ENCODE measurements around the gene GTF2A2. TPM values are rescaled to one million over a fixed set of nuclear protein-coding genes. Genes with fewer than 3 reads are reported as not detected.
A peak's percentile ranks its signal among the peaks of the same experiment; 100 is the strongest.

GTF2A2 gene
- total RNA-seq, 1 experiment from 2014 or later: 175 TPM

DNA sequence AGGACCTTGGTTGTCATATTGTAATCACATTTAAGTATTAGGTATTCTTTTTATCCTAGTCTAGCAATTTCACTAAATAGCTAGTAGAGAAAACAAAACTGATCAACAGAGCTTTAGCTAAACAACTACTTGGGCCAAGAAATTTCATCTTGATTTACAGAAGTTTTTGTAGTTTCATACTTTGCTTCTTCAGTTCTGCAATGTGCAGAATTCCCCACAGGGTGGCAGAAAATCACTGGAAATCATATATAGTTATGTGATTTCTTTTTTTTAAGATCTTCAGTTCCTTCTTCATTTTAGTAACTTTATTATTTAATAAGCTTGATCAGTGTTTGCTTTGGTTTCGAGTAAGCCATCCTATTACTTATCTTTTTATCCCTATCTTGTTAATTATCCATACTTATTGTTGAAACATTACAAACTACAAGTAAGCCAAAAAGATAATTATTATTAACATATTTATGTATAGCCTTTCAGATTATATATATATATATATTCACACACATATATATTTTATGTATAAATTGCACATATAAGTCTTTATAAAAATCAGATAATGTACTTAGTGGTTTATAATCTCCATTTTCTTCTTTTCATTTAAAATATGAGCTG lies 34.0 kb upstream of the GTF2A2 start:
- no peaks in the 10 kb centered on the region for H3K36me3 ChIP-seq (ENCODE audit: control insufficient read depth in 1 of 2, insufficient read depth in 2 of 2, low read length in 2 of 2)
- intact Hi-C loops (cut with micrococcal nuclease): loop anchor here (1.0 to 10.0 kb wide), 3 partner anchors 490 to 834 kb away; no protein-coding TSS in a partner anchor
- no peak overlapping the region for H3K4me3 ChIP-seq (replicated peaks in 1 of 2; ENCODE audit: low read depth in 1 of 2, low read length in 2 of 2)
- peaks cover 15% of the 10 kb centered on the region in 2 experiments for H3K4me1 ChIP-seq (ENCODE audit: control insufficient read depth in 1 of 2, insufficient read depth in 2 of 2, low read length in 2 of 2)
- no peaks in the 10 kb centered on the region for H3K9me2 ChIP-seq (ENCODE audit: insufficient read depth)
- ChIA-PET POLR2A (interaction anchor here (0.7 kb wide), 1 partner anchor 630 kb away, joined by 3 read pairs; no protein-coding TSS in a partner anchor), CTCF (interaction anchor here (0.5 to 4.5 kb wide), 19 partner anchors 9 to 829 kb away, joined by 3 to 50 read pairs (median 5); no protein-coding TSS in a partner anchor), RAD21 (ENCODE audit: low non-redundant PET in 1 of 2, low total read pairs in 2 of 2, uncharacterized antibody in 2 of 2, unreplicated experiment in 2 of 2) (interaction anchor here (1.1 to 1.4 kb wide), 3 partner anchors 628 to 829 kb away, joined by 3 to 6 read pairs (median 3); no protein-coding TSS in a partner anchor)
- H3K4me2 ChIP-seq (ENCODE audit: low read length): no peak overlapping the region
- no peaks in the 10 kb centered on the region for H3K27me3 ChIP-seq (ENCODE audit: insufficient read depth, low read length)
- H2AFZ ChIP-seq (ENCODE audit: low read depth, low read length, poor library complexity, severe bottlenecking): peak overlapping the region; percentile 1
- H3K9me3 ChIP-seq (ENCODE audit: control insufficient read depth in 1 of 2, insufficient read depth in 1 of 2, low read depth in 1 of 2, low read length in 2 of 2): no peaks in the 10 kb centered on the region
- H4K20me1 ChIP-seq (ENCODE audit: insufficient read depth): no peaks in the 10 kb centered on the region
- TF ChIP-seq SP1 (IDR thresholded peaks at IDR 0.05; ENCODE audit: low read depth): no peak
- TF ChIP-seq, protein P1, sequence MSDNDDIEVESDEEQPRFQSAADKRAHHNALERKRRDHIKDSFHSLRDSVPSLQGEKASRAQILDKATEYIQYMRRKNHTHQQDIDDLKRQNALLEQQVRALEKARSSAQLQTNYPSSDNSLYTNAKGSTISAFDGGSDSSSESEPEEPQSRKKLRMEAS (IDR thresholded peaks at IDR 0.05): no peak
- TF ChIP-seq YY1 (IDR thresholded peaks at IDR 0.05; ENCODE audit: extremely low read depth, insufficient replicate concordance, low read depth, low read length): no peak
- no peak for TF ChIP-seq JUND (IDR thresholded peaks at IDR 0.05)
- TF ChIP-seq, protein P2, sequence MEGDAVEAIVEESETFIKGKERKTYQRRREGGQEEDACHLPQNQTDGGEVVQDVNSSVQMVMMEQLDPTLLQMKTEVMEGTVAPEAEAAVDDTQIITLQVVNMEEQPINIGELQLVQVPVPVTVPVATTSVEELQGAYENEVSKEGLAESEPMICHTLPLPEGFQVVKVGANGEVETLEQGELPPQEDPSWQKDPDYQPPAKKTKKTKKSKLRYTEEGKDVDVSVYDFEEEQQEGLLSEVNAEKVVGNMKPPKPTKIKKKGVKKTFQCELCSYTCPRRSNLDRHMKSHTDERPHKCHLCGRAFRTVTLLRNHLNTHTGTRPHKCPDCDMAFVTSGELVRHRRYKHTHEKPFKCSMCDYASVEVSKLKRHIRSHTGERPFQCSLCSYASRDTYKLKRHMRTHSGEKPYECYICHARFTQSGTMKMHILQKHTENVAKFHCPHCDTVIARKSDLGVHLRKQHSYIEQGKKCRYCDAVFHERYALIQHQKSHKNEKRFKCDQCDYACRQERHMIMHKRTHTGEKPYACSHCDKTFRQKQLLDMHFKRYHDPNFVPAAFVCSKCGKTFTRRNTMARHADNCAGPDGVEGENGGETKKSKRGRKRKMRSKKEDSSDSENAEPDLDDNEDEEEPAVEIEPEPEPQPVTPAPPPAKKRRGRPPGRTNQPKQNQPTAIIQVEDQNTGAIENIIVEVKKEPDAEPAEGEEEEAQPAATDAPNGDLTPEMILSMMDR (IDR thresholded peaks at IDR 0.05 in 2 of 3, conservative IDR thresholded peaks at IDR 0.05 in 1 of 3; ENCODE audit: borderline replicate concordance in 1 of 3, insufficient read depth in 1 of 3, low read depth in 2 of 3, low read length in 2 of 3): peak; percentile 53 to 73 (median 68); a peak in 5 of 6 replicates
- no peak for TF ChIP-seq CEBPB (IDR thresholded peaks at IDR 0.05; ENCODE audit: low read depth)
- no peak for TF ChIP-seq EZH2phosphoT487 (IDR thresholded peaks at IDR 0.05; ENCODE audit: borderline replicate concordance)
- TF ChIP-seq SIN3A (IDR thresholded peaks at IDR 0.05; ENCODE audit: low read depth): no peak
- TF ChIP-seq POLR2AphosphoS5 (IDR thresholded peaks at IDR 0.05; ENCODE audit: low read depth, low read length): no peak
- TF ChIP-seq SRF (IDR thresholded peaks at IDR 0.05; ENCODE audit: low read depth): no peak
- TF ChIP-seq RAD21 (IDR thresholded peaks at IDR 0.05; ENCODE audit: low read depth): peak; percentile 76
- TF ChIP-seq ZFX (IDR thresholded peaks at IDR 0.05): no peak
- TF ChIP-seq, protein P3, sequence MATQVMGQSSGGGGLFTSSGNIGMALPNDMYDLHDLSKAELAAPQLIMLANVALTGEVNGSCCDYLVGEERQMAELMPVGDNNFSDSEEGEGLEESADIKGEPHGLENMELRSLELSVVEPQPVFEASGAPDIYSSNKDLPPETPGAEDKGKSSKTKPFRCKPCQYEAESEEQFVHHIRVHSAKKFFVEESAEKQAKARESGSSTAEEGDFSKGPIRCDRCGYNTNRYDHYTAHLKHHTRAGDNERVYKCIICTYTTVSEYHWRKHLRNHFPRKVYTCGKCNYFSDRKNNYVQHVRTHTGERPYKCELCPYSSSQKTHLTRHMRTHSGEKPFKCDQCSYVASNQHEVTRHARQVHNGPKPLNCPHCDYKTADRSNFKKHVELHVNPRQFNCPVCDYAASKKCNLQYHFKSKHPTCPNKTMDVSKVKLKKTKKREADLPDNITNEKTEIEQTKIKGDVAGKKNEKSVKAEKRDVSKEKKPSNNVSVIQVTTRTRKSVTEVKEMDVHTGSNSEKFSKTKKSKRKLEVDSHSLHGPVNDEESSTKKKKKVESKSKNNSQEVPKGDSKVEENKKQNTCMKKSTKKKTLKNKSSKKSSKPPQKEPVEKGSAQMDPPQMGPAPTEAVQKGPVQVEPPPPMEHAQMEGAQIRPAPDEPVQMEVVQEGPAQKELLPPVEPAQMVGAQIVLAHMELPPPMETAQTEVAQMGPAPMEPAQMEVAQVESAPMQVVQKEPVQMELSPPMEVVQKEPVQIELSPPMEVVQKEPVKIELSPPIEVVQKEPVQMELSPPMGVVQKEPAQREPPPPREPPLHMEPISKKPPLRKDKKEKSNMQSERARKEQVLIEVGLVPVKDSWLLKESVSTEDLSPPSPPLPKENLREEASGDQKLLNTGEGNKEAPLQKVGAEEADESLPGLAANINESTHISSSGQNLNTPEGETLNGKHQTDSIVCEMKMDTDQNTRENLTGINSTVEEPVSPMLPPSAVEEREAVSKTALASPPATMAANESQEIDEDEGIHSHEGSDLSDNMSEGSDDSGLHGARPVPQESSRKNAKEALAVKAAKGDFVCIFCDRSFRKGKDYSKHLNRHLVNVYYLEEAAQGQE (IDR thresholded peaks at IDR 0.05; ENCODE audit: low read depth): no peak
- no peak for TF ChIP-seq EGR1 (IDR thresholded peaks at IDR 0.05; ENCODE audit: low read depth)
- no peak for TF ChIP-seq TCF7L2 (IDR thresholded peaks at IDR 0.05; ENCODE audit: borderline replicate concordance, extremely low read depth, insufficient read depth, insufficient read length)
- no peak for TF ChIP-seq ELF1 (IDR thresholded peaks at IDR 0.05; ENCODE audit: borderline replicate concordance, low read depth)
- no peak for TF ChIP-seq CBX3 (IDR thresholded peaks at IDR 0.05; ENCODE audit: low read depth)
- no peak overlapping the region for H3K9ac ChIP-seq (ENCODE audit: low read length)
- DNase-seq (ENCODE audit: low read depth, low spot score): peak; percentile 39
- no peak for ATAC-seq
- BruUV-seq (replicated peaks): no TSS peak
- H3K79me2 ChIP-seq (ENCODE audit: insufficient read depth, low read length): peaks cover 27% of the 10 kb centered on the region
- no peak overlapping the region for H3K27ac ChIP-seq (ENCODE audit: low read depth, low read length)
